ENCODE data around the gene LBH. TPM values are rescaled to one million over a fixed set of nuclear protein-coding genes. Genes with fewer than 3 reads are reported as not detected.

The LBH gene
- total RNA-seq, 4 donors from 2014 or later = 13.4 to 72.0 (median 42.6) TPM

- DNase-seq (ENCODE audit: low spot score in 2 of 2) = peak in 1 of 2 donors; percentile 73
- 94 to 95% methylated on average over 10 of the region's 10 CpGs for WGBS, 2 donors
- H3K4me3 ChIP-seq (ENCODE audit: low read depth, poor library complexity, severe bottlenecking) = no peak overlapping the region
- intact Hi-C loops (cut with DNase I; ENCODE audit: low total_unique reads) = no loop called here
- no peak for TF ChIP-seq CTCF (IDR thresholded peaks at IDR 0.05)
- TF ChIP-seq POLR2A (IDR thresholded peaks at IDR 0.05) = no peak
Measured at GRCh38 chr2:30191107-30191506, 40.2 kb upstream of the LBH start.

GRCh38 chr2:30191819-30192271 lies 39.5 kb upstream of the LBH start:
- intact Hi-C loops (cut with DNase I; ENCODE audit: low total_unique reads) = no loop called here
- 84% methylated on average over 7 of the region's 7 CpGs for WGBS, 2 donors
- peak in 1 of 2 donors; percentile 50 for DNase-seq (ENCODE audit: low spot score in 2 of 2)
- no peak overlapping the region for H3K4me3 ChIP-seq (ENCODE audit: low read depth, poor library complexity, severe bottlenecking)
- TF ChIP-seq POLR2A (IDR thresholded peaks at IDR 0.05) (no peak), CTCF (IDR thresholded peaks at IDR 0.05) (no peak)

- 93 to 94% methylated on average over 4 of the region's 4 CpGs for WGBS, 2 donors
- TF ChIP-seq POLR2A (IDR thresholded peaks at IDR 0.05) = no peak
- TF ChIP-seq CTCF (IDR thresholded peaks at IDR 0.05) = no peak
- intact Hi-C loops (cut with DNase I; ENCODE audit: low total_unique reads) = no loop called here
Measured at GRCh38 chr2:30192314-30192713, 39.0 kb upstream of the LBH start.

GRCh38 chr2:30193104-30193681 lies 38.1 kb upstream of the LBH start:
- whole genome bisulfite sequencing, 2 donors = 88 to 93% methylated on average over 13 of the region's 13 CpGs
- TF ChIP-seq POLR2A (IDR thresholded peaks at IDR 0.05) (no peak), CTCF (IDR thresholded peaks at IDR 0.05) (no peak)
- intact Hi-C loops (cut with DNase I; ENCODE audit: low total_unique reads) = no loop called here
- H3K4me3 ChIP-seq (ENCODE audit: low read depth, poor library complexity, severe bottlenecking) = no peak overlapping the region
- peak in 1 of 2 donors; percentile 67 for DNase-seq (ENCODE audit: low spot score in 2 of 2)

More at GRCh38 chr2:30192314-30192713, 39.0 kb upstream of the LBH start:
- peak in 1 of 2 donors; percentile 3 for DNase-seq (ENCODE audit: low spot score in 2 of 2)
- no peak overlapping the region for H3K4me3 ChIP-seq (ENCODE audit: low read depth, poor library complexity, severe bottlenecking)

GRCh38 chr2:30194421-30194820 lies 36.9 kb upstream of the LBH start:
- 84 to 89% methylated on average over 7 of the region's 7 CpGs for WGBS, 2 donors
- peak in 1 of 2 donors; percentile 70 for DNase-seq (ENCODE audit: low spot score in 2 of 2)
- TF ChIP-seq POLR2A (IDR thresholded peaks at IDR 0.05) = no peak
- TF ChIP-seq CTCF (IDR thresholded peaks at IDR 0.05) = no peak
- intact Hi-C loops (cut with DNase I; ENCODE audit: low total_unique reads) = no loop called here
- H3K4me3 ChIP-seq (ENCODE audit: low read depth, poor library complexity, severe bottlenecking) = no peak overlapping the region

- no peak for TF ChIP-seq POLR2A (IDR thresholded peaks at IDR 0.05)
- TF ChIP-seq CTCF (IDR thresholded peaks at IDR 0.05) = no peak
- intact Hi-C loops (cut with DNase I; ENCODE audit: low total_unique reads) = no loop called here
- WGBS, 2 donors = 85 to 91% methylated on average over 4 of the region's 4 CpGs
- peak in 1 of 2 donors; percentile 37 for DNase-seq (ENCODE audit: low spot score in 2 of 2)
- no peak overlapping the region for H3K4me3 ChIP-seq (ENCODE audit: low read depth, poor library complexity, severe bottlenecking)
Measured at GRCh38 chr2:30195016-30195415, 36.3 kb upstream of the LBH start.

Measured in lower leg skin (tissue), 4 donors.